DMS 273 (cell line): ENCODE data around the gene GULP1.

Experiments used
- DNase-seq: peaks from one replicate; lab custom pipeline; 2025; ENCODE audit not compliant: unreplicated experiment; lab: John Stamatoyannopoulos, UW

GULP1 gene

DNA sequence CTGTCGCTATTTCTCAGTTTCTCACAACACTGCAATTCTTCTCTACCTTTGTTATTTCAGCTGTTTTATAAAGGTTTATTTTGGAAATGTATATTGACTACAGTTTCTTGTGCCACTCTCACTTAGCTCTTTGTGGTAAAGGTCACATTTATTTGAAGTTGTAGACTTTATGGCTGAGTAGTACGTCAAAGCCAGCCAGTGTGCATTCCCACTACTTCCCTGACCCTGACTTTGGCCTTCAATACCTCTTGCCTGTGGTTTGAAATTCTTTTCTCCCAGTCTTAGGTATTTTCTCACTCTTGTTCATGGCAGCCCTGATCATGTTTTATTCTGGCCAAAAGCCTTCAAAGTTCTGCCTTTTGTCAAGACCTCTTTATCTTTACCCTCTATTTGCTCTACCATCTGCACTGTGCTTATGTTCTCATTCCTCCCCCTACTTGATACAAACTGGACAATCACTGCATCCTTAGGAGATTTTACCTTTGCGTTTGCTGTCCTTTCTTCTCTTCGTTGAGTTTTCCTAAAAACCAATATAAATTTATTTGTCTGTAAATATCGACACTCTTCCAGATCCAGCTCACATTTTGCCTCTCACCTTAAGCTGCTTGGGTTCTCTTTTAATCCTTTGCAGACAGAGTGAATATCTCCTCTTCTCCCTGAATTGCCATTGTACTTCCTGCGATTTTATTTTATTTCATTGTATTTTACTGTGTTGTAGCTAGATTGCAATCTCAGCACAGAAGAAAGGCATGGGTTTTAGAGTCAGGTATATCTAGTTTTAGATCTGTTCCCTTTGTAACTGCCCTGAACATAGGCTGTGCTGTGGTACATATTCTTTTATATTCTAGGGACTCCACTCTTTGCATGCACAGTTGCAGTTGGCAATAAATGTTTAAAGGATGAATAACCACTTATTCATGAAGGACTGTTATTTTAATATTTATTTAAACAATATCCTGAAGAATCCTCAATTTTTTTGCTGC lies 31.2 kb downstream of the GULP1 start:
- DNase-seq: peak; percentile 24

DNA sequence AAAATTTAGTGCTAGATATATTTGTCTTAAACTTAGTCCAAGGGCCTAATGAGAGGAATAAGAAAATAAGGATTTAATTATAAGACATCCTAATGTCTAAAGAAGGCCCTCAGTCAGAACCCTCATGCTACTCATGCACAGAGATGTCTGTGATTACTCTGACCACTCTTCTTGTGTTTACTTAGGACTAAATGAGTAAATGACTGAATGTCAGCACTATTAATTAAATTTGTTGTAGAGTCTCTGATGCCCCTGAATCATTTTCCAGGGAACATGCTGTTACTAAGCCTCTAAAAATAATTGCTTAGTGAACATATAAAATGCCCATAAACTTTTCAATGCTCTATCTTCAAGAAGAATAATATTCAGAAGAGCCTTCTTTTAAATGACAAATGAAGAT lies 32.4 kb downstream of the GULP1 start:
- no peak for DNase-seq

DNA sequence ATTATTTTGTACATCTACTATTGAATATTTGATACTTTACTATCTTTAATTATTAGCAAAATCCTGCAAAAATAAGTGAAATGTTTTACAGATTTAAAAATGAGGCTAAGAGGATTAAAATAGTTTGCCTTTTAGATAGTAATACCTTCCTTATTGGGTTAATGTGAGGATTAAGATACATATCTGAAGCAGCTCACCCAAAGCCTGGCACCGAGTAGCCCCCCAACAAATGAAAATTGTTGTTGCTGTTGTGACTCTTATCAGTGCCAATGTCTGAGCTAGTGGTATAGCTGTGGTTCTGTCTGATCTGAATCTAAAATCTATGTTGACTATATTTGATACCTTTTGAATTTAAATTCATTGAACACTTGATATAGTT lies 34.6 kb downstream of the GULP1 start:
- DNase-seq: no peak

DNA sequence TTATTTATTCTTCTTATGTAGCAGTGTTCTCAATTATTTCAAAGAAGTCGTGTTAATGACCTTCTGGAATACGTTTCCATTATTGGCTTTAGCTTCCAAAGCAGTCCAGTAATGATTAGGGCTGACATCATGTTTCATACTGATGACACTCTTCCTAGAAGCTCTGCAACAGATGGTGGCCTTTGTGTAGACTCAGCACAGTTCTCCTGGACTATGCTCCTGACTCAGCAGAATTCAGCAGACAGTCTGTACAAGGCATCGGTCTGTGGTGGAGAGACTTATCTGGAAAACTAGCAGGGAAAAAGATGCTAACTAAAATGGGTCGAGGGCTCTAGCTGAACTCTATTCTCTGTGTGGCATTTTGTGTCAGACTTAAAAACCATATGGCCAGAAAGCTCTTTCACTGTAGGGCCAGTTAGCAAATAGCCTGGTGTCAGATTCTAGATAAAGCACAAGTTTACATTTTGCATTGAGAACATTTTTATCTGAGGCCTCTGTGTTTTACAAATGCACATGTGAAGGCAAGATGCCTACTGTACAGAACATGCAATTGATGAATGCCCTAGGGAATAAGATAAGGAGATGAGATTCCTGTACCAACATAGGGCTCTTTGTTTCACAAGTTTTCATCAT lies 35.1 kb downstream of the GULP1 start:
- DNase-seq: peak; percentile 93

DNA sequence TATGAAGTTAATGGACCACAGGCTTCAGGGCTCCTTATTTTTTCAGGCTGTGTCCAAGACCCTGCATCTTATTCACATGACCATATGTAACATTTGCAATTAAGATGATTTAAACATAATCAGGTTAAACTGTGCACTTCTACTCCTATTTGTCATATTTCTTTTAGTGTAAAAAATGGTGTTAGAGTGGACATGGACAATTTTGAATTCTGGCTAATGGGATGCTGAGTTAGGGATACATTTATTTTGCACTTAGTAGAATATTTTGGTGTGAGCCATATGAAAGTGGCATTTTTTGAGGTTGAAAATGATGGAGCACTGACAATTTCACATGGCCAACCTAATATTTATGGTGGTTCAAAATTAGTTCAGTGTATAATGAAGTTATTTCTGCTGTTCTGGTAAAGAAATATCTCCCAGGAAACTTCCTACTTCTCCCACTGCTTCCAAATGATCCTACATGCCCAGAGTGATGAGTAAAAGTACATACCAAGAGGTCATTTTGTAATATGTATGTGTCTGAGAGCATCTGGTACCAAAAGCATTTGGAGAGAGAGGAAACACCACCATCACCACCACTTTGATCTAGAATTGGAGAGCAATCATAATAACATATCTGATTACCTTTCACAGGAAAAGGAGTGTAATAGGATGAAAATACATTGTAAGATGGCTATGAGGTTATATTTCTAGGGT lies 36.0 kb downstream of the GULP1 start:
- DNase-seq: no peak

DNA sequence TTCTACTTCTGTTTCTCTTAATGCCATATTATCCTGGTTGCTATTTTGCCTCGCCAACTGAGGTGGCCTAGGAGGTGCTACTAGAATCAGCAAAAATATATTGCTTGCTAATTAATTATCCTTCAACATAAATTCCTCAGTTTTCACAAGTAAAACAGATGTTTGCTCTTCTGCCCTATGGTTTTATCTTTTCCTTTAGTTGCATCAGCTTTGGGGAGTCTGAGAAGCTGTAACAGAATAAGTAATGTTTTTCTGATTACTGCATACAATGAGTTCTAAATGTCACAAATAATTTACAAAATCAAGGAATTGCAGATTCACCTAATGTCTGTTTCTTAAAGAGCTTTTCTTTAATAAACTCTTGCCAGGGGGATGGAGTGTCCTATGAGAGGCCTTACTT lies 36.7 kb downstream of the GULP1 start:
- no peak for DNase-seq

DNA sequence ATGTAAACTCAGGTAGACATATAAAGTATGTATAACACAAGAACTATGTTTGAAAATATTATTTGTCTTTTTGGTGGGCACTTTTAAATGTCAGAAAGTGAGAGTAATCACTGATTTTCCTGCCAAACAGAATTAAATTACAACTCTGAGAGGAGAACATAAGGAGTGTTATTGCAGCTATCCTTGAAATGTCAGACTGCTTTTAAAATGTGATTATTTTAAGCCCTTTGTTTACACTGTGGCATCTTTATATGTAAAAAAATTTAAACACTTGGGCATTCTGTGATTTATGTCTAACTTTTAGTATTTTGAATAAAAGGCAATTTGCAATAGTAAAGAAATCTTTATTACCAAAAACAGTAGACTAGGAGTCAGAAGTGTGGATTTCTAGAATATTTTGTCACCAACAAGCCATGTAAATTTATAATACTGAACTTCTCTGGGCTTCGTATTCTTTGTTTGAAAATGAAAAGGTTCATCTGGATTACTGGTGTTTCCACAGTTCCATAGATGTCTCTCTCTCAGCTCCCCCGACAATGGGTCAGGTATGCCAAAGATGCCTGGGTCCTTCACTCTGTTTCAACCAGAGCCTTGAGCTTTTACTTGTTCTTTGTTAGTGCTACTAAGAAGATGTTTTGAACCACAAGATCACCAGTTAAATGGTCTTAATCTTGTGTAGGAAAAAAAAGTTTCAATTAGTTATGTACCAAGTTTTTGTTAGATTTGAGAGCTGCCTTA lies 38.8 kb downstream of the GULP1 start:
- no peak for DNase-seq

DNA sequence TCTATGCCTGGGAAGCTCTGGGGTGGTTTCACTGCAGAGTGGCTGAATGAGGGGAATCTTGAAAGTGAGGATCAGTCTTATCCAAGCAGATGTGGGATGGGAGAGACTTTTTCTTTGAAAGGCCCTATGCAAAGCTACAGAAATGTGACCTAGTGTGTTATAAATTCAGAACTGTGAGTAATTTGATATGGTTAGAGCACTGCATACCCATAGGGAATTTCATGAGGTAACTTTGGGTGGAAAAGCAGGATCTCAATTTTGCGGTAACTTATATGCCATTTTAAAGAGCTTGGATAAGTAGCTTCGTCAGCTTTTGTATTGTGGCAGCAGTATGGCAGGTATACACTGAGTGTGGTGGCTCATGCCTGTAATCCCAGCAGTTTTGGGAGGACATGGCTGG lies 40.9 kb downstream of the GULP1 start:
- DNase-seq: peak; percentile 76

DNA sequence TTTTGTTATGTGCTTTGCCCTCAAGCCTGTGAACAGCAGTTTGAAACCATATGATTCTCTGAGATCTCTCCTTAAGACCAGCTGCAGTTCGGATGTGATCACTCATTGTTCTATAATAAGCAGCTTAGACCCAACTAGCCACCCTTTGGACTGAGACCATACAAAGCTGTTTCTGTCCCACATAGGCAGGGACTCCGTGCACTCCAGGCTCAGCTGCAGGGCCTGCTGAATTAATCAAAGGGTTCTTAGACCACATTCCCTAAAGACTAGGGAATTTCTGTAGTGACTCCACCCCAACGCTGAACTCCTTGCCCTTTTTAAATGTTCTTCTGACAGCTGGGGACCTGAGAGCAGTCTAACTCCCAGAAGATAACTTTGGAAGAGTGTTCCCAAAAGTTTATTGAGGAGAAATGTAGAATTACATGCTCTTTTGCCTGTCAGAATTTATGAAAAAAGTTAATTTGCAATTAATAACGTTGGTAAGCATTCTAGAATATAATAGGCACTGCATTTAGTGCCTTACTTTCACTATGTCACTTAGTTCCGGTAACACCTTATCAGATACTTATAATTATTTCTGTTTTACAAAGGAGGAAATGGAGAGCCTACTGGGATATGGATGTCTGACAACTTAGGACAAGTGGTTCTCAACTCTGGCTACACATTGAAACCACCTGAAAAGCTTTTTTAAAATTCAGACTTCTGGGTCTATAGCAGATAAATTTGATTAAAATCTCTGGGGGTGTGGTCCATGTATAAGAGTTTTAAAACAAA lies 42.3 kb downstream of the GULP1 start:
- DNase-seq: peak; percentile 42

DNA sequence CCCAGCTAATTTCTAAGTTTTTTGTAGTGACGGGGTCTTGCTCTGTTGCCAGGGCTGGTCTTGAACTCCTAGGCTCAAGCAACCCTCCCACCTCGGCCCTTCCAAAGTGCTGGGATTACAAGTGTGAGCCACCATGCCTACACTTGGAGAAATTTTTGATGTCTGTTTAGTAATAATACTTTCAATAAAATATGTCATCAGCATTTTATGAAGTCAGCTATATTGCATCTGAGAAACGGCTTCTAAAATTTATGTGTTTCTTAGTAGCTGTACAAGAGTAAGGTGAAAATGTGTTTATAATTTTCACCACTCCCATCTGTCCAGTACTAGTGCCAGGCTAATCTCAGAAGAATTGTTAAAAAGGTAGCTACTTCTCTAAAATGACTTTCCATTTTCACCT lies 46.8 kb downstream of the GULP1 start:
- DNase-seq: no peak

DNA sequence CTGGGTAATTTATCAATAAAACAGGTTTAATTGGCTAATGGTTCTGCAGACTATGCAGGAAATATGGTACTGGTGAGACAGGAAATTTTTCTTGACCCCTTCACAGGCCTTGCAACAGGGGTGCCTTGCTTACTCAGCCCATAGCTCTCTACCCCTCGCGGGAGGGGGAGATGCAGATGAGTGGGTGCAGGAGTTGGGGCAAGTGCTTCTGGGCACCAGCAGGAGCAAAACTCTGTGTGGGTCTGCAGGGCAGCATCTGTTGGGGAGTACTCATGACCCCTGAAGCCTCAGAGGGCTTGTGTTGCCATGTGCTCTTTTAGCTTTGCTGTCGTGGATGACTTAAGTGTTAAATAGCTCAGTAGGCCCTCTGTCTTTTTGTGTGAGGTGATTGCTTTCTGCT lies 48.6 kb downstream of the GULP1 start:
- DNase-seq: no peak

DNA sequence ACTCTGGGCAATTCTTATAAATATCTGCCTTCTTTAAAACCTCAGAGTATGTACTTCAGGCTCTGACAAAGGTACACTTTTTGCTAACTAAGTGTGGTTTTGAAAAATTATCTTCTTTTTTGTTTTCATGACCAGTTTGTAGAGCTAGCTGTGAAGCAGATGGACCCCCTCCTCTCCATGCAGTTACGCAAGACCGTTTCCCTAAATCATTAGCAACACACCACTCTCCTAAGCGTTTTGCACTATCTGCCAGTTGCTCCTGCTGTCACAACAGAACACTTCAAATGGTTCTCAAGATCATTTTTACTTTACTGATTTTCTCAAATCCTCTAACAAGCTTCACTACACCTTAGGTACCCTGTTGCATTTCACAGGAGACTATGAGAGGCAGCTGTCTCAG lies 53.3 kb downstream of the GULP1 start:
- DNase-seq: peak; percentile 81

DNA sequence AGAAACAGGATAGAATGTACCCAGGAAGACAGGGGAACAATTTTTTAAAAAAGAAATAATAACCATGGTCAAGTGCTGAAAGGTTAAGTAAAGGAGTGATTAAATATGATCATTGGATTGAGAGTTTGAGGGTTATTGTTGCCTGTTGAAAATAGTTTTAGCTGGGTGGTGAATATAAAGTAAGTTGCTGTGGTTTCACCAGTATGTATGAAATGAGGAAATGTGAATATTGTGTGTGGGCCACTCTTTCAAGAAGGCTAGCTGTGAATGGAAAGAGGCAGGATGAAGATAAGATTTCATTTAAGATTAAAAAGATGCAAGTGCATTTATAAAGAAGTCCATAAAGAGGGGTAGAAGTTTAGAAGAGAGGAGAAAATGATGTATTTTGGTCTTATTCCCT lies 53.8 kb downstream of the GULP1 start:
- DNase-seq: no peak

DNA sequence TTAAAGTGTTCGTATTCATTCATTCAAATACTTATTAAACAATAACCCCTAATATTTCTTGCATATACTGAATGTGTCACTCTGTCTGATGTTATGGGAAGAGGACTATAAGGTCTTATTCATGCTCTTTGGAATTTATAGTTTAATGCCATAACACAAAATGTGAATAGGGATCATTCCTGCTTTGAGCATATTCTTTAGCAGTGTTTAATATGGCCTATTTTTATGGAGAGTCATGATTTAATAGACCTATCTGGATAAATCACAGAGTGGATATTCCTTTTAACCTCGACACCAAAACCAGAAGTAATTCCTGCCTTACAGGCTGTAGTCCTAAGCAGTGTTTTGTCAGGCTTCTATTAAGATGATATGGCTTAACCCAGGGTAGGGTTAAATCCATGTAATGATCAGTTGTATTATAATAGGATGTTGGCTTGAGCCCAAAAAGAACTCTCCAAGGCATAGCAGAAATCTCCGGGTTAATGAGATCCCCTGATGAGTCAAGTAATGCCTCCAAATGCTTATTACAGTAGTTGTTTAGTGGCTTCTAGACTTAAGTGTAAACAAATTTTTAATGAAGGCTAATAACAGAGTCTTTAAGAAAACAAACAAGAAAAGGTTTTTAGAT lies 54.3 kb downstream of the GULP1 start:
- DNase-seq: peak; percentile 45

DNA sequence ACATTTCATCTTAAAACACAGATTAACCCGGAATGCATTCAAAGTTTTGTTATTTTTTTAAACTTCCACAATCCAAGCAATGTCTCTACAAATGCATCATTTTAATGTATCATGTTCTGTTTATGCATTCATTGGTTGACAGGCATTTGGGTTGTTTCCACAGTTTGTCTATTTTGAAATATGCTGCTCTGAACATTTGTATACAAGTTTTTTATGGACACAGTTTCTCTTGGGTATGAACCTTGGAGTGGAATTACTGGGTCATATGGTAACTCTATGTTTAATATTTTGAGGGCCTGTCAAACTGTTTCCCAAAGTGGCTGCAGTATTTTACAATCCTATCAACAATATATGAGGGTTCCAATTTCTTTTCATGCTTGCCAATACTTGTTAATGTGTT lies 57.3 kb downstream of the GULP1 start:
- DNase-seq: no peak

DNA sequence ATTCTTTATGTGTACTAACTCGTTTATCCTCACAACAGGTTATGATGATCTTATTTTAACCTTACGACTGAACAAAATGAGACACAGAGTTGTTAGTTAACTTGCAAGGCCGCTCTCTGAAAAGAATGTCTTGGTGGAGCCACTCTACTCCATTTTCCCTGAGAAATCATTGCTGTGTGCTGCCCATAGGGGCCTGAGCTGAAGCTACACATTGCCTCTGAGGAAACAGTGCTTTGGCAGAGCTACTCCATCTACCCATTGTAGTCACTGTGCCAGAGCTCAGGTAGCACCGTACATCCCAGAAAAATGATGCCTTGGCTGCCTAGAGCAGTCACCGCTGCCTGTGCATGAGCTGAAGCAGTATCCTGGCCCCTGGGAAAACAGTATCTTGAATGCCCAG lies 61.6 kb downstream of the GULP1 start:
- DNase-seq: no peak

DNA sequence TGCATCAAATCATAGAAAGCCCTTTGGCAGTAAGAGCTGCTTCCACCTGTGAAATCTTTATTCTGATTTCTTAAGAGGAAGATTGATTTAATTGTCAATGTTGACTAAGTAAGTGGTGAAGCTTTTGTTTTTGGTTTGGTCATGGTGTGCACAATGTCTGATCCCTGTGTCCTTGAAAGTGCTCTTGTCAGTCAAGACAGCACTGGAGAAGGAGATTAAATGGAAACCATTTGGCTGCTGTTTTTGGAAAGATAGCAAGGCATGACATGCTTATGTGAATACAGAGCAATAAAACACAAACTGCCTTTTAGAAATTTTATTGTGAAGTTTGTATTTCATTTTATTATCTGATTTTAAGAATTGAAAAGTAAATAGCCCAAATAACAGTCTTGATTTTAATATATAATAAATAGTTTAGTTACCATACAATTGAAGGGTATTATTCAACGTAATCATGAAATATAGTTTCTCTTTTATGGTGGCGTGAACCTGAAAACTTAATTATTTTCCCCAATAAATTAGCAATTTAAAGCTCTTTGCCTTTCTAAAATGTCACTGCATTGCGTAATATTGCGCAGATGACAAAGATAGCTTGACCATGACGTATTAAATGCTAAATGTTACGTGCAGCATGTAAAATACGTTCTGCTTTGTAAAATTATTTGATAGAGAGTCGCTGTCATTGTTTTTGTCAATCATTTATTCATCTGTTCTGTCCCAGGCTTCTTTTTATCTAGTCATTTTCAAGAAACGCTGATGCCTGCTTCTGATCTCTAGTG lies 69.0 kb downstream of the GULP1 start:
- no peak for DNase-seq

DNA sequence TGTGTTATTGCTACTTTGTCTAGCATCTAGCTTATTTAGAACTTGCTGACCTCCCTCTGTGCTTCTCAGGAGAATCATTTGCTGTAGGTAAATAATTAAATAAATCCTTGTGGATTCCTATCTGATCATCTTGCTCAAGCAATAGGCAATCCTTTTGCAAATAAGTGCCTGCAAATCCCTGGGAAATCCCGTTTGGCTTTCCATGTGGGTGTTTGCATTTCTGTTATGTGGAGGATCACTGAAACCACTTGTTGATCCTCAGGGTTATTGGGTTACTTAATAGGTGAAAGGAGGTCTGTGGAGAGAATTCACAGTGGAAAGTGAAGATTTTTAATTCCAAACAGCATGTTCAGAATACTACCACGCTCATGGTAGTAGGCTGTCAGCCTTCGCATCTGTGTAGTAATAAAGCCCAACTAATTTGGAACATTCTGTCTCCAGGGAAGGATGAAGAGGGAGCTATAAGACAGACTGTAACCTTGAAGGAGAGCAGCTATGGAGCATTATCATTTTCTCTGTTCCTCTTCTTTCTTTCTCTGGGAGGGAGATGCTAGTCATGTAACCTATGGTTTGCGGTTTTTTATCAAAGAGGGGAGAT lies 72.5 kb downstream of the GULP1 start:
- DNase-seq: no peak
